ENCODE measurements around the gene IL9R. TPM values are rescaled to one million over a fixed set of nuclear protein-coding genes. Genes with fewer than 3 reads are reported as not detected.

Gene IL9R
- total RNA-seq, 1 experiment from 2014 or later: 1.4 TPM

DNA sequence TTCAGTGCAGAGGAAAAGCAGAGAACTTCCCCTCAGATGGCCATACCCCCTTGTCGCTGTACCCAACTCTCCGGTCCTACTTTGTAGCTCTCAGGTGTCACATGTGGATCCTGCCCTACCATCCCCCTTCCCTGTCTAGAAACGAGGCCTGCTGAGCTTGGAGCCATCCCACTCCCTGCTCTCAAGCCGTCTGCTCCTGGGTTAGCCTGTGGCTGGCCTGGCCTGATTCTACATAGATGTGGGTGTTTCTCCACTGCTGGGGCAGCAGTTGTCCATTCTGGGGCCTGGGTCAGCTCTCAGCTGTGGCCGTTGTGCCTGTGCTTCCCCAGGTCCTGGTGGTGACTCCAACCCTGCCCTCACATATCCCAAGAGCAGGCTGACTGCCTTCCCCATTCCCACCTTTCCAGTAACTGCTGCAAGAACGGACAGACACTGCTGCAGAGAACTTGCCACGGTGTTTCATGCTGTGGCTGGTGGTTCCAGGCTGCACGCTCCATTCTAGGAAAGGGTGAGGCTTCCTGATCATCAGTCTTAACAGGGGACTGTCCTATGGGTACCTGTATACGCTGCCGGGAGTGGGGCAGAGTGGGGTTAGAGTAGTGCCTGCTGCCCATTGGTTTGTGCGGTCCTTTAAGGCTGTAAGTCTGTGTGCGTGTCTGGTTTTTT is 3.6 kb downstream of the IL9R start:
- TF ChIP-seq CBX3 (IDR thresholded peaks at IDR 0.05; ENCODE audit: low read depth) (no peak), POLR2A (IDR thresholded peaks at IDR 0.05; ENCODE audit: borderline replicate concordance, extremely low read depth, insufficient read depth, insufficient read length) (no peak), CTCF (IDR thresholded peaks at IDR 0.05 in 2 of 3, conservative IDR thresholded peaks at IDR 0.05 in 1 of 3; ENCODE audit: borderline replicate concordance in 1 of 3, insufficient read depth in 1 of 3, low read depth in 2 of 3, low read length in 2 of 3) (no peak), SP1 (IDR thresholded peaks at IDR 0.05; ENCODE audit: low read depth) (no peak), YY1 (IDR thresholded peaks at IDR 0.05; ENCODE audit: extremely low read depth, insufficient replicate concordance, low read depth, low read length) (no peak), EZH2 (IDR thresholded peaks at IDR 0.05) (no peak), TCF7L2 (IDR thresholded peaks at IDR 0.05; ENCODE audit: borderline replicate concordance, extremely low read depth, insufficient read depth, insufficient read length) (no peak), REST (IDR thresholded peaks at IDR 0.05; ENCODE audit: low read depth) (no peak), SIN3A (IDR thresholded peaks at IDR 0.05; ENCODE audit: low read depth) (no peak), SRF (IDR thresholded peaks at IDR 0.05; ENCODE audit: low read depth) (no peak), ZNF274 (IDR thresholded peaks at IDR 0.05; ENCODE audit: low read depth, low read length) (no peak), ELF1 (IDR thresholded peaks at IDR 0.05; ENCODE audit: borderline replicate concordance, low read depth) (no peak), EZH2phosphoT487 (IDR thresholded peaks at IDR 0.05; ENCODE audit: borderline replicate concordance) (no peak), POLR2AphosphoS5 (IDR thresholded peaks at IDR 0.05; ENCODE audit: low read depth, low read length) (no peak), RAD21 (IDR thresholded peaks at IDR 0.05; ENCODE audit: low read depth) (no peak), CEBPB (IDR thresholded peaks at IDR 0.05; ENCODE audit: low read depth) (no peak), ATF3 (IDR thresholded peaks at IDR 0.05) (no peak), FOSL1 (IDR thresholded peaks at IDR 0.05; ENCODE audit: low read depth) (no peak)
- TF ChIP-seq, protein P1, sequence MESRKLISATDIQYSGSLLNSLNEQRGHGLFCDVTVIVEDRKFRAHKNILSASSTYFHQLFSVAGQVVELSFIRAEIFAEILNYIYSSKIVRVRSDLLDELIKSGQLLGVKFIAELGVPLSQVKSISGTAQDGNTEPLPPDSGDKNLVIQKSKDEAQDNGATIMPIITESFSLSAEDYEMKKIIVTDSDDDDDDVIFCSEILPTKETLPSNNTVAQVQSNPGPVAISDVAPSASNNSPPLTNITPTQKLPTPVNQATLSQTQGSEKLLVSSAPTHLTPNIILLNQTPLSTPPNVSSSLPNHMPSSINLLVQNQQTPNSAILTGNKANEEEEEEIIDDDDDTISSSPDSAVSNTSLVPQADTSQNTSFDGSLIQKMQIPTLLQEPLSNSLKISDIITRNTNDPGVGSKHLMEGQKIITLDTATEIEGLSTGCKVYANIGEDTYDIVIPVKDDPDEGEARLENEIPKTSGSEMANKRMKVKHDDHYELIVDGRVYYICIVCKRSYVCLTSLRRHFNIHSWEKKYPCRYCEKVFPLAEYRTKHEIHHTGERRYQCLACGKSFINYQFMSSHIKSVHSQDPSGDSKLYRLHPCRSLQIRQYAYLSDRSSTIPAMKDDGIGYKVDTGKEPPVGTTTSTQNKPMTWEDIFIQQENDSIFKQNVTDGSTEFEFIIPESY (IDR thresholded peaks at IDR 0.05; ENCODE audit: extremely low read depth, insufficient replicate concordance, low read length): no peak
- TF ChIP-seq, protein P2, sequence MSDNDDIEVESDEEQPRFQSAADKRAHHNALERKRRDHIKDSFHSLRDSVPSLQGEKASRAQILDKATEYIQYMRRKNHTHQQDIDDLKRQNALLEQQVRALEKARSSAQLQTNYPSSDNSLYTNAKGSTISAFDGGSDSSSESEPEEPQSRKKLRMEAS (IDR thresholded peaks at IDR 0.05): no peak
- no peaks in the 10 kb centered on the region for H3K36me3 ChIP-seq (ENCODE audit: control insufficient read depth in 1 of 2, insufficient read depth in 2 of 2, low read length in 2 of 2)
- H3K9me2 ChIP-seq (ENCODE audit: insufficient read depth): no peaks in the 10 kb centered on the region
- no peaks in the 10 kb centered on the region for H3K9me3 ChIP-seq (ENCODE audit: control insufficient read depth in 1 of 2, insufficient read depth in 1 of 2, low read depth in 1 of 2, low read length in 2 of 2)
- BruUV-seq (replicated peaks): no TSS peak
- no peak overlapping the region for H3K4me3 ChIP-seq (replicated peaks in 1 of 2; ENCODE audit: low read depth in 1 of 2, low read length in 2 of 2)
- intact Hi-C loops (cut with micrococcal nuclease): no loop called here
- ATAC-seq (no peak), DNase-seq (ENCODE audit: low read depth, low spot score) (no peak)
- no peaks in the 10 kb centered on the region for H3K27me3 ChIP-seq (ENCODE audit: insufficient read depth, low read length)
- CTCF ChIA-PET: no interaction called here
- no peak overlapping the region for H3K27ac ChIP-seq (ENCODE audit: low read depth, low read length)
- H3K79me2 ChIP-seq (ENCODE audit: insufficient read depth, low read length): no peaks in the 10 kb centered on the region
- H4K20me1 ChIP-seq (ENCODE audit: insufficient read depth): no peaks in the 10 kb centered on the region
- H3K4me2 ChIP-seq (ENCODE audit: low read length): no peak overlapping the region
- no peak overlapping the region for H3K9ac ChIP-seq (ENCODE audit: low read length)
- H3K4me1 ChIP-seq (ENCODE audit: control insufficient read depth in 1 of 2, insufficient read depth in 2 of 2, low read length in 2 of 2): no peaks in the 10 kb centered on the region
- RAD21 ChIA-PET (ENCODE audit: low non-redundant PET in 1 of 2, low total read pairs in 2 of 2, uncharacterized antibody in 2 of 2, unreplicated experiment in 2 of 2): no interaction called here
- H2AFZ ChIP-seq (ENCODE audit: low read depth, low read length, poor library complexity, severe bottlenecking): no peak overlapping the region
- POLR2A ChIA-PET: no interaction called here

All from HCT116 (cell line).